OCI-LY7 (cell line): Measurements from ENCODE around the gene MAP3K19.

Source experiments
- EZH2phosphoT487 ChIP-seq: fragments of 200-600 bp; sonication (generic); IDR thresholded peaks from 2 replicates; pipeline ENCODE4 v1.6.1; 2018; ENCODE audit warnings: low read depth, borderline replicate concordance, mild to moderate bottlenecking, mixed run types, antibody characterized with exemption, low read length, moderate library complexity, mixed read lengths
- TF ChIP-seq, protein P1 (sequence below): fragments of 200-600 bp; sonication (generic); conservative IDR thresholded peaks from 2 replicates; pipeline ENCODE4 v1.5.1; 2014; ENCODE audit warnings: mild to moderate bottlenecking, antibody characterized with exemption, low read length, moderate library complexity, mixed read lengths

DNA sequence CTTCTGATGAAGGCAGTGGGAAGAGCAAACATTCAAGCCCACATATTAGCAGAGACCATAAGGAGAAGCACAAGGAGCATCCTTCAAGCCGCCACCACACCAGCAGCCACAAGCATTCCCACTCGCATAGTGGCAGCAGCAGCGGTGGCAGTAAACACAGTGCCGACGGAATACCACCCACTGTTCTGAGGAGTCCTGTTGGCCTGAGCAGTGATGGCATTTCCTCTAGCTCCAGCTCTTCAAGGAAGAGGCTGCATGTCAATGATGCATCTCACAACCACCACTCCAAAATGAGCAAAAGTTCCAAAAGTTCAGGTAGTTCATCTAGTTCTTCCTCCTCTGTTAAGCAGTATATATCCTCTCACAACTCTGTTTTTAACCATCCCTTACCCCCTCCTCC lies 93.2 kb downstream of the MAP3K19 start:
- TF ChIP-seq, protein P1, sequence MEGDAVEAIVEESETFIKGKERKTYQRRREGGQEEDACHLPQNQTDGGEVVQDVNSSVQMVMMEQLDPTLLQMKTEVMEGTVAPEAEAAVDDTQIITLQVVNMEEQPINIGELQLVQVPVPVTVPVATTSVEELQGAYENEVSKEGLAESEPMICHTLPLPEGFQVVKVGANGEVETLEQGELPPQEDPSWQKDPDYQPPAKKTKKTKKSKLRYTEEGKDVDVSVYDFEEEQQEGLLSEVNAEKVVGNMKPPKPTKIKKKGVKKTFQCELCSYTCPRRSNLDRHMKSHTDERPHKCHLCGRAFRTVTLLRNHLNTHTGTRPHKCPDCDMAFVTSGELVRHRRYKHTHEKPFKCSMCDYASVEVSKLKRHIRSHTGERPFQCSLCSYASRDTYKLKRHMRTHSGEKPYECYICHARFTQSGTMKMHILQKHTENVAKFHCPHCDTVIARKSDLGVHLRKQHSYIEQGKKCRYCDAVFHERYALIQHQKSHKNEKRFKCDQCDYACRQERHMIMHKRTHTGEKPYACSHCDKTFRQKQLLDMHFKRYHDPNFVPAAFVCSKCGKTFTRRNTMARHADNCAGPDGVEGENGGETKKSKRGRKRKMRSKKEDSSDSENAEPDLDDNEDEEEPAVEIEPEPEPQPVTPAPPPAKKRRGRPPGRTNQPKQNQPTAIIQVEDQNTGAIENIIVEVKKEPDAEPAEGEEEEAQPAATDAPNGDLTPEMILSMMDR, result no peak
- TF ChIP-seq EZH2phosphoT487, result no peak
